Measurements from ENCODE around the gene DLEC1.

GRCh38 chr3:38102444-38102814 lies 63.4 kb downstream of the DLEC1 start:
- TF ChIP-seq CTCF (IDR thresholded peaks at IDR 0.05) = no peak
- TF ChIP-seq BCL3 (IDR thresholded peaks at IDR 0.05) = no peak

All from A549 (cell line).